Measurements from ENCODE around the gene BCAS3. TPM values are rescaled to one million over a fixed set of nuclear protein-coding genes. Genes with fewer than 3 reads are reported as not detected.

Gene BCAS3
- total RNA-seq, 1 donor from 2014 or later = 29.6 TPM

DNA sequence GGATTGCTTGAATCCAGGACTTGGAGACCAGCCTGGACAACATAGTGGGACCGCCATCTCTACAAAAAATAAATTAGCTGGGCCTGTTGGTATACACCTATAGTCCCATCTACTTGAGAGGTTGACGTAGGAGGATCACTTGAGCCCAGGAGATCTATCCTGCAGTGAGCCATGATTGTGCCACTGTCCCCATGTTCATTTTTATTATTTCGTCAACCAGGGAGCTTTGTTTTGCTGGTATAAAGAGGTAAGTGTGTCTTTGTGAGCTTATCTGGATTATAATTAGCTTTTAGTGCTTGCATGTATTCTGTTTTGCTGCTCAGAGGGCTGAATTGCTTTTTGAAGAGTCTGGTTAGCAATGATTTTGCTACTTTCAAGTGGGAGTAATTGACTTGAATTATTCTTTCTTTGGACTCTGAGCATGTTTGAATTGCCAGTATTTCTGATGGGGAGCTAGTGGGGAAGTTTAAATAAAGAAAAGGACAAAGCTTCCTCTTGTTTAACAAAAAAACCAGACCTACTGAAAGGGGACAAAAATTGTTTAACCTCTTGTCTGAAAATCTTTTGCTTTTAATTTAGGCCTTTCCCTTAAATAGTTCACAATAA is 31.6 kb upstream of the BCAS3 start:
- intact Hi-C loops (cut with DNase I) = no loop called here
- no peak overlapping the region for H3K27ac ChIP-seq
- TF ChIP-seq, protein P1, sequence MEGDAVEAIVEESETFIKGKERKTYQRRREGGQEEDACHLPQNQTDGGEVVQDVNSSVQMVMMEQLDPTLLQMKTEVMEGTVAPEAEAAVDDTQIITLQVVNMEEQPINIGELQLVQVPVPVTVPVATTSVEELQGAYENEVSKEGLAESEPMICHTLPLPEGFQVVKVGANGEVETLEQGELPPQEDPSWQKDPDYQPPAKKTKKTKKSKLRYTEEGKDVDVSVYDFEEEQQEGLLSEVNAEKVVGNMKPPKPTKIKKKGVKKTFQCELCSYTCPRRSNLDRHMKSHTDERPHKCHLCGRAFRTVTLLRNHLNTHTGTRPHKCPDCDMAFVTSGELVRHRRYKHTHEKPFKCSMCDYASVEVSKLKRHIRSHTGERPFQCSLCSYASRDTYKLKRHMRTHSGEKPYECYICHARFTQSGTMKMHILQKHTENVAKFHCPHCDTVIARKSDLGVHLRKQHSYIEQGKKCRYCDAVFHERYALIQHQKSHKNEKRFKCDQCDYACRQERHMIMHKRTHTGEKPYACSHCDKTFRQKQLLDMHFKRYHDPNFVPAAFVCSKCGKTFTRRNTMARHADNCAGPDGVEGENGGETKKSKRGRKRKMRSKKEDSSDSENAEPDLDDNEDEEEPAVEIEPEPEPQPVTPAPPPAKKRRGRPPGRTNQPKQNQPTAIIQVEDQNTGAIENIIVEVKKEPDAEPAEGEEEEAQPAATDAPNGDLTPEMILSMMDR (IDR thresholded peaks at IDR 0.05) = no peak
- H3K27me3 ChIP-seq (ENCODE audit: low read depth) = no peaks in the 10 kb centered on the region
- DNase-seq = no peak
- H3K9me3 ChIP-seq = no peaks in the 10 kb centered on the region
- peak in 1 of 2 donors; percentile 26 for ATAC-seq
- peaks cover 14% of the 10 kb centered on the region for H3K4me1 ChIP-seq
- H3K4me3 ChIP-seq = no peak overlapping the region
- peaks cover 44% of the 10 kb centered on the region for H3K36me3 ChIP-seq

DNA sequence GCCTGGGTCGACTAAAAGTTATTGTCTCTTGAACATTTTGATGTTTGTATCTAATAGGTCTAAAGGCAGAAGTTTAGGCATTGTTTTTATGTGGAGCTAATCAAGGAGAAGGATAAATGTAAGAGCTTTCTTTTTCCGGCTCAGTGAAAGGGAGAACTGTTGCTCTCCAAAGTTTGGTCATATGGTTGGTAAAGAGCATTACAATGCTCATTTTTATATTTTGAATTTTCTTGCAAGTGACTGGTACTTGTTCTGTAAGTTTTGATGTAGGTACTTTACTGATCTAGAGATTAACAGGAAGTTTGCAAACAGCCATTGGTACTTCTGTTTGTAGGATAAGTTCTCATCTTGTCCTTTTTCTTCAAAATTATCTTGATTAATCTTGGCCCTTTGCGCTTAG is 30.9 kb upstream of the BCAS3 start:
- intact Hi-C loops (cut with DNase I) = no loop called here
- ATAC-seq = no peak
- H3K36me3 ChIP-seq = peaks cover 50% of the 10 kb centered on the region

DNA sequence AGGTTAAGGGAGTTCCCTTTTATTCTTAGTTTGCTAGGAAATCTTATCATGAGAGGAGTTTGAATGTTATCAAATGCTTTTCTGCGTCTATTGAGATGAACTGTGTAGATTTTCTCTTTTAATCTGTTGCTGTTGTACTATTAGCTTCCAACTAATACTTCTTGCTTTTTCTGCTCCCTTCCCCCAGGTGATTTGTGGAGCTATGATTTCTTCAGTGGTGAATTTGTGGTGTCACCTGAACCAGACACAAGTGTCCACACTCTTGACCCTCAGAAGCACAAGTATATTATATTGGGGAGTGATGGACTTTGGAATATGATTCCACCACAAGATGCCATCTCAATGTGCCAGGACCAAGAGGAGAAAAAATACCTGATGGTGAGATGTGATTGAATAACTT is 29.9 kb upstream of the BCAS3 start:
- ATAC-seq (no peak), DNase-seq (no peak)
- Histone ChIP-seq H3K4me1 (peaks cover 10% of the 10 kb centered on the region), H3K4me3 (no peak overlapping the region), H3K9me3 (no peaks in the 10 kb centered on the region), H3K36me3 (peaks cover 50% of the 10 kb centered on the region), H3K27ac (no peak overlapping the region), H3K27me3 (ENCODE audit: low read depth) (no peaks in the 10 kb centered on the region)
- intact Hi-C loops (cut with DNase I) = no loop called here
- TF ChIP-seq, protein P1 (IDR thresholded peaks at IDR 0.05) = no peak

More for the DNA sequence above, 30.9 kb upstream of the BCAS3 start:
- no peaks in the 10 kb centered on the region for H3K9me3 ChIP-seq
- no peak overlapping the region for H3K27ac ChIP-seq
- H3K27me3 ChIP-seq (ENCODE audit: low read depth) = no peaks in the 10 kb centered on the region
- no peak overlapping the region for H3K4me3 ChIP-seq
- no peak for DNase-seq
- H3K4me1 ChIP-seq = peaks cover 13% of the 10 kb centered on the region
- TF ChIP-seq, protein P1 (IDR thresholded peaks at IDR 0.05) = no peak

DNA sequence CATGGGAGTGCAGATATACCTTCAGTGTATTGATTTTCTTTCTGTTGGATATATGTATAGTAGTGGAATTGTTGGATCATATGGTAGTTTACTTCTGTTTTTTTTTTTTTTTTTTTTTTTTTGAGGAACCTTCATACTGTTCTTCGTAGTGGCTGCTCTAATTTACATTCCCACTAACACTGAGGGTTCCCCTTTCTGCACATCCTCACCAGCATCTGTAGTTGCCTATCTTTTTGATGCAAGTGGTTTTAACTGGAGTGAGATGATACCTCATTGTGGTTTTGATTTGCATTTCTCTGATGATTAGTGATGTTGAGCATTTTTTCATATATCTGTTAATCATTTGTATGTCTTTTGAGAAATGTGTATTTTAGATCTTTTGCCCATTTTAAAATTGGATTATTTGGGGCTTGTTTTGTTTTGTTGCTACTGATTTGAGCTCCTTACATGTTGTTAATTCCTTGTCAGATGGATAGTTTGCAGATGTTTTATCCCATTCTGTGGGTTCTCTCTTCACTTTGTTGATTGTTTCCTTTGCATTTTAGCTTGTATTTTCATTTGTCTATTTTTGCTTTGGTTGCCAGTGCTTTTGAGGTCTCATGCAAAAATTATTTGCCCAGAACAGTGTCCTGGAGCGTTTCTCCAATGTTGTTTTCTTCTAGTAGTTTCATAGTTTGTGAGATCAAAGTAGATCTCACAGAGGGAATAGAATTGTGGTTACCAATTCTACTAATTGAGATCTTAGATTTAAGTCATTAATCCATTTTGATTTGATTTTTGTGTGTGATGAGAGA is 25.0 kb upstream of the BCAS3 start:
- H3K36me3 ChIP-seq = peaks cover 55% of the 10 kb centered on the region
- intact Hi-C loops (cut with DNase I) = no loop called here
- H3K9me3 ChIP-seq = no peaks in the 10 kb centered on the region
- H3K4me3 ChIP-seq = no peak overlapping the region
- no peaks in the 10 kb centered on the region for H3K27me3 ChIP-seq (ENCODE audit: low read depth)
- no peak for DNase-seq
- TF ChIP-seq, protein P1 (IDR thresholded peaks at IDR 0.05) = no peak
- H3K4me1 ChIP-seq = peaks cover 9% of the 10 kb centered on the region
- ATAC-seq = no peak
- H3K27ac ChIP-seq = no peak overlapping the region

DNA sequence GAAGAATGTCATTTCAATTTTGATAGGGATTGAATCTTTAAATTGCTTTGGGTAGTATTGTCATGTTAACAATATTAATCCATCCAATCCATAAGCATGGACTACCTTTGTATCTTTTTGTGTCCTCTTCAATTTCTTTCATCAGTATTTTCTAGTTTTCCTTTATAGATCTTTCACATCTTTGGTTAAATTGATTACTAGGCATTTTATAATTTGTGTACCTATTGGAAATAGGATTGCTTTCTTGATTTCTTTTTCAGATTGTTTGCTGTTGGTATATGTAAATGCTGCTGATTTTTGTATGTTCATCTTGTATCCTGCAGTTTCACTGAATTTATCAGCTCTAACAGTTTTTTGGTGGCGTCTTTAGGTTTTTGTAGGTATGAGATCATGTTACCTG is 24.1 kb upstream of the BCAS3 start:
- intact Hi-C loops (cut with DNase I) = no loop called here
- DNase-seq (no peak), ATAC-seq (no peak)
- H3K27ac ChIP-seq = no peak overlapping the region
- H3K9me3 ChIP-seq = no peaks in the 10 kb centered on the region
- no peak overlapping the region for H3K4me3 ChIP-seq
- no peaks in the 10 kb centered on the region for H3K27me3 ChIP-seq (ENCODE audit: low read depth)
- TF ChIP-seq, protein P1 (IDR thresholded peaks at IDR 0.05) = no peak
- peaks cover 55% of the 10 kb centered on the region for H3K36me3 ChIP-seq
- H3K4me1 ChIP-seq = peaks cover 9% of the 10 kb centered on the region
